RKO (cell line): Measurements from ENCODE around the gene HBEGF.

Experiments
- DNase-seq: peaks from one replicate; pipeline ENCODE4 v3.0.0-alpha.2; 2016; ENCODE audit warnings: low spot score

Gene HBEGF

GRCh38 chr5:140302786-140303639 lies 43.4 kb downstream of the HBEGF start, which contains the start of gene PFDN1:
Gene PFDN1, minus strand, starts transcription at chr5:140303101. Its CDS starts 28 bp downstream, at chr5:140303073.
- peak; percentile 98 for DNase-seq

- no peak for DNase-seq
Measured at GRCh38 chr5:140301136-140301535, 45.3 kb downstream of the HBEGF start.

- DNase-seq: no peak
Measured at GRCh38 chr5:140299056-140299455, 47.3 kb downstream of the HBEGF start.

- DNase-seq: peak; percentile 88
Measured at GRCh38 chr5:140298183-140298601, 48.2 kb downstream of the HBEGF start.

- DNase-seq: no peak
Measured at GRCh38 chr5:140297283-140297682, 49.1 kb downstream of the HBEGF start.

- DNase-seq: no peak
Measured at GRCh38 chr5:140296289-140296688, 50.1 kb downstream of the HBEGF start.

GRCh38 chr5:140295414-140295813 lies 51.0 kb downstream of the HBEGF start:
- peak; percentile 89 for DNase-seq

- no peak for DNase-seq
Measured at GRCh38 chr5:140294753-140295152, 51.6 kb downstream of the HBEGF start.

GRCh38 chr5:140293849-140294100 lies 52.6 kb downstream of the HBEGF start:
- DNase-seq: no peak

- no peak for DNase-seq
Measured at GRCh38 chr5:140293091-140293848, 53.1 kb downstream of the HBEGF start.

GRCh38 chr5:140292212-140293036 lies 54.0 kb downstream of the HBEGF start:
- DNase-seq: no peak

- DNase-seq: no peak
Measured at GRCh38 chr5:140287801-140288521, 58.4 kb downstream of the HBEGF start.

GRCh38 chr5:140286424-140286823 lies 60.0 kb downstream of the HBEGF start:
- no peak for DNase-seq

- DNase-seq: no peak
Measured at GRCh38 chr5:140284013-140284412, 62.4 kb downstream of the HBEGF start.
